Cerebellar cortex (tissue), 1 donor: ENCODE data around the gene SPAG9.

Source experiments
- DNase-seq: peaks from one replicate; pipeline ENCODE4 v3.0.0-alpha.2; 2015; ENCODE audit warnings: low spot score

The SPAG9 gene

GRCh38 chr17:50938821-50939541, 181.7 kb downstream of the SPAG9 start:
- no peak for DNase-seq

- DNase-seq, result no peak
Measured at GRCh38 chr17:50935996-50936266, 184.7 kb downstream of the SPAG9 start.

- peak; percentile 84 for DNase-seq
Measured at GRCh38 chr17:50935221-50935995, 185.3 kb downstream of the SPAG9 start.

GRCh38 chr17:50934672-50935220, 185.9 kb downstream of the SPAG9 start:
- DNase-seq, result no peak

GRCh38 chr17:50934161-50934560, 186.5 kb downstream of the SPAG9 start:
- DNase-seq, result no peak

GRCh38 chr17:50931144-50931908, 189.3 kb downstream of the SPAG9 start:
- peak; percentile 93 for DNase-seq

- no peak for DNase-seq
Measured at GRCh38 chr17:50928646-50929045, 192.0 kb downstream of the SPAG9 start.

GRCh38 chr17:50927287-50927686, 193.4 kb downstream of the SPAG9 start:
- no peak for DNase-seq

- DNase-seq, result no peak
Measured at GRCh38 chr17:50926523-50926922, 194.1 kb downstream of the SPAG9 start.

GRCh38 chr17:50925296-50925891, 195.3 kb downstream of the SPAG9 start:
- no peak for DNase-seq

- no peak for DNase-seq
Measured at GRCh38 chr17:50924800-50925199, 195.9 kb downstream of the SPAG9 start.

- DNase-seq, result no peak
Measured at GRCh38 chr17:50924300-50924699, 196.4 kb downstream of the SPAG9 start.

GRCh38 chr17:50923611-50924010, 197.1 kb downstream of the SPAG9 start:
- no peak for DNase-seq

GRCh38 chr17:50922721-50923405, 197.8 kb downstream of the SPAG9 start:
- no peak for DNase-seq

GRCh38 chr17:50922107-50922506, 198.6 kb downstream of the SPAG9 start:
- DNase-seq, result no peak

GRCh38 chr17:50920891-50921586, 199.6 kb downstream of the SPAG9 start:
- no peak for DNase-seq

GRCh38 chr17:50920041-50920410, 200.6 kb downstream of the SPAG9 start:
- no peak for DNase-seq

GRCh38 chr17:50919321-50920040, 201.2 kb downstream of the SPAG9 start:
- DNase-seq, result peak; percentile 97

- DNase-seq, result no peak
Measured at GRCh38 chr17:50918933-50919296, 201.8 kb downstream of the SPAG9 start.
